GM18519 (cell line): Measurements from ENCODE around the gene SERINC1.

Experiments
- ATAC-seq: cut with Tn5 transposase; IDR thresholded peaks from one replicate; pipeline ENCODE4 v1.9.1; 2021; ENCODE audit warnings: mild to moderate bottlenecking, moderate library complexity; ENCODE audit not compliant: unreplicated experiment, low FRiP score

The SERINC1 gene

DNA sequence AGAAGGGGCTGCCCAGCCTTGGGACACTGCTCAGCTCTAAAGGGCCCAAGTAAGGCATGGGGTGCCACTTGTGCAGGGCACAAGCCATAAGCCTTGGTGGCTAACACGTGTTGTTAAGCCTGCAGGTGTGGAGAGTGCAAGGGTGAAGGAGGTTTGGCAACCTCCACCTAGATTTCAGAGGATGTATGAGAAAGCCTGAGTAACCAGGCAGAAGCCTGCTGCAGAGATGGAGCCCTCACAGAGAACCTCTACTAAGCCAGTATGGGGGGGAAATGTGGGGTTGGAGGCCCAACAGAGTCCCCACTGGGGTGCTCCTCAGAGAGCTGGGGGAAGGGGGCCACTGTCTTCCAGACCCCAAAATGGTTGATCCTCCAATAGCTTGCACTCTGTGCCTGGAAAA lies 32.6 kb downstream of the SERINC1 start:
- no peak for ATAC-seq

- no peak for ATAC-seq
Observed at GRCh38 chr6:122432816-122433215, 38.8 kb downstream of the SERINC1 start.

DNA sequence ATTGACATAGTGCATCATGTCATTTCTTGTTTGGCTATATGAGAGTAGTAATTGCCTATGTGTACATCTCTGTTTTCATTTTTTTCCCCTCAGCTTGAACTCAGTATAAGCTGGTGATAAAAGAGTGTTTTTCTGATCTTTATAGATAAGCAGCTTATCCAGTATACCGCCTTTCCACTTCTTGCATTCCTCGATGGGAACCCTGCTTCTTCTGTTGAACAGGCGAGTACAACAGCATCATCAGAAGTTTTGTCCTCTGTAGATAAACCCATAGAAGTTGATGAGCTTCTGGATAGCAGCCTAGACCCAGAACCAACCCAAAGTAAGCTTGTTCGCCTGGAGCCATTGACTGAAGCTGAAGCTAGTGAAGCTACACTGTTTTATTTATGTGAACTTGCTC lies 39.8 kb downstream of the SERINC1 start:
- no peak for ATAC-seq

- no peak for ATAC-seq
Observed at GRCh38 chr6:122429323-122429722, 42.3 kb downstream of the SERINC1 start.

DNA sequence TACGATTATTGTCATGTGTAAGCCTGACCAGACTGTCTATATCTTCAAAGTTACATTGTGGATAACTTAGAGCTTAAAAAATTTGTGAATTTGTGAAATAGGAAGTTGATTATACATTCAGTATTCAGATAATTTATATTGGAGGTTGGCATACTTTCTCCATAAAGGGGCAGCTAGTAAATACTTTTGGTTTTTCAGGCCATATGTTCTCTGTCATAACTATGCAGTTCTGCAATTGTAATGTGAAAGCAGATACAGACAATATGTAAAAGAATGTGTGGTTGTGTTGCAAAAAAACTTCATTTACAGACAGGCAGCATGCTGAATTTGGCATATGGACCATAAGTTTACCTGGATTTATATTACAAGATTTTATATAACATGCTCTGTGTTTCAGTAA lies 42.8 kb downstream of the SERINC1 start:
- no peak for ATAC-seq

DNA sequence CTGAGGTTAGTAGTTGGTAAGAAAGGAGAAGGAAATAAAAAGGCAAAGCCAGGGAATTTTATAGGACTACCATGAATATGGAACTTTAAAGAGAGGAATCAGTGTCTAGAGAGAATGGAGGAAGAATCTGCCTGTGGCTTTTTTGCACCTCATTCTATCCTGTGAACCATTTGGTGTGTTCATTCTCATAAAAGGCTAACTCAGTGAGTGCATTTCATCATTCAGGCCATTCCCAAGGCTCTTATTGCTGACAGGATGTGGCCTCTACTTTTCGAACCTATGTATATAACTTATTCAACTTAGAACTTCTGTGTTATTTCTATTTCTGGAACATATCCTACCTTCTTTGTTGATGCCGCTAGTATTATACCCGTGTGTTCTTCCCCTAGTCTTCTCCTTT lies 45.0 kb downstream of the SERINC1 start:
- no peak for ATAC-seq

DNA sequence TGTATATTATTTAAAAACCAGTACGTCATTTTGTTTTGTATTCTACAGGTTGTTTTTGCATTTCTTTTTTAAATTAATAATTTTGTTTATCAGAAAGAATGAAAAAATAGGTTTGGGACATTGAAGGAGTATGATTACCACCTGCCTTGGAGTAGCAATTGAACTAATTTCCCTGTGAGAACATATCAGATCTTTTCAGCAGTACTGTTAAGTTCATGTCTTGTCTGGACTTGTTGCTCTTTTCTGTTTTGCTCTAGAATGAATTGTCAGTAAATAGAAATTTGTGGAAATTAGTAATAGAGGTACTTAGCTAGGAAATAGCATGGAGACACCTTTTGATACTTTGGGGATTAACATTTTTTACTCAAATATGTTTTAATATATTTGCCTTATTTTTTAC lies 47.9 kb downstream of the SERINC1 start:
- no peak for ATAC-seq

GRCh38 chr6:122422614-122423267 lies 48.9 kb downstream of the SERINC1 start:
- ATAC-seq = peak; percentile 89

- no peak for ATAC-seq
Observed at GRCh38 chr6:122422003-122422402, 49.6 kb downstream of the SERINC1 start.

GRCh38 chr6:122416825-122417224 lies 54.8 kb downstream of the SERINC1 start:
- no peak for ATAC-seq

DNA sequence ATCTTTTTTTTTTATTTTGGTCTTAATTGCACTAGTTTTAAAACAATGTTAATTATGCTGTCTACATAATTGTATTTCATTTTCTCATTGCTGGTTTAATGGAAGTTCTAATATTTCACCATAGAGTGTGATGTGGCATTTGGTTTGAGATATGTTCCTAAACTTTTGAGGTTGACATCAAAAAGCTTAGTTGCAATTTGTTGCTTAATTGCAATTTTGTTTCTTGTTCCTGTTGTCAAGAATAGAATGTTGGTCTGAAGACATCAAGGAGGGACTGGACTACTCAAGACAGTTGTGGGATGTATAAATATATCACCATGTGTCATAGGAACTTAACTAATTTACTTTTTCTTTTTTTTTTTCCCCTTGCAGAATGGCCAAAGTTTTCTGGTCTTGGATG lies 59.6 kb downstream of the SERINC1 start:
- no peak for ATAC-seq

GRCh38 chr6:122408702-122409458 lies 62.7 kb downstream of the SERINC1 start:
- no peak for ATAC-seq

- ATAC-seq = no peak
Observed at GRCh38 chr6:122408240-122408639, 63.4 kb downstream of the SERINC1 start.

- ATAC-seq = no peak
Observed at GRCh38 chr6:122407712-122408111, 63.9 kb downstream of the SERINC1 start.

- ATAC-seq = no peak
Observed at GRCh38 chr6:122406187-122406586, 65.4 kb downstream of the SERINC1 start.

GRCh38 chr6:122405417-122405816 lies 66.2 kb downstream of the SERINC1 start:
- ATAC-seq = no peak

- ATAC-seq = no peak
Observed at GRCh38 chr6:122404444-122404843, 67.2 kb downstream of the SERINC1 start.

- no peak for ATAC-seq
Observed at GRCh38 chr6:122401104-122401503, 70.5 kb downstream of the SERINC1 start.

DNA sequence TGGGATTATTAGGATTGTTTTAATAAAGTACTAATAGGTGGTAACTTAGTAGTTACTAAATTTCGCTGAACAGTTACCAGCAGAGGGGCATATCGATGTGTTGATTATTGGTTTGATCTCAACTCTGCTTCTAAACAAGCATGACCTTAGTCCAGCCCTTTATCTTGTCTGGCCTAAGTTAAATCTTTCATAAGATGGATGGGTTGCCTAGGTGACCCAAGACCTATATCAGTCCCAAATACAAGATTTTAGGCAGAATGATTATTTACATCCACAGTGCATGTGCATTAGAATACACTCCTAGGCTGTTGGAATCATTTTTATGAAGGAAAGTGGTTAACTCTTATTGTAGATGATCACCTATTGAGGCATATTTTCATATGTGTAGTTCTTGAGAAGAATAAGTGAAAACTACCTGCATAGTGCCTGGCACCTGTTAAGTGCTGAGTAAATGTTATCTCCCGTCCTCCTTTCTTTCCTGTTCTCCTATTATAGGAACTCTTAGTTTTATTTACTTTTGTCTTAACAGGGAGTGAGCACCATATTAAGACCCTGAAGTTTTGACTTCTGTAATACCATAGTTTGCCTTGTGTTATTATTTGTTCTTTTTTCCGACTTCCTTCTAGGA lies 71.0 kb downstream of the SERINC1 start:
- ATAC-seq = no peak

DNA sequence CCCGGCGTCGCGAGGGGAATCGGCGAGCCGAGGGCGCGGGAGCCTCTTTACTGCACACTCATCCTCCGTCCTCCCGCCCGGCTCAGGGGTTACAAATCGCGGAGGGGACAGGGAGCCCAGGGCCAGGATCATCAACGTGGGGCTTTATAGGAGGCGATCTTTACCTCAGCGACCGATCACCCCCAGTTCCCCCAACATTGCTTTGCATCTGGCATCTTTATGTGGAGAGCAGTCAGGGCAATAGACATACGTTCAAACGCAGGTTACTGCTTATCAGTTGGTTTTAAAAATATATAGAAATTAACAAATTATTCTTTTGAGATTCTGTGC lies 71.5 kb downstream of the SERINC1 start:
- ATAC-seq = peak; percentile 5

GRCh38 chr6:122399348-122400120 lies 72.1 kb downstream of the SERINC1 start, which contains the start of gene HSF2:
HSF2 (plus strand) TSS chr6:122399652; CDS start chr6:122399738, 86 bp downstream.
- ATAC-seq = peak; percentile 99
